K562 (cell line): ENCODE measurements around the gene TMPO. TPM values are rescaled to one million over a fixed set of nuclear protein-coding genes. Genes with fewer than 3 reads are reported as not detected.

Source experiments
- ETV5 ChIP-seq: sonication (generic); formaldehyde crosslinking; IDR thresholded peaks from 2 replicates; pipeline ENCODE4 v1.4.0; 2020; ENCODE audit warnings: low read depth, mild to moderate bottlenecking, missing genetic modification reagents
- FOXP1 ChIP-seq: sonication (generic); formaldehyde crosslinking; IDR thresholded peaks from 2 replicates; pipeline ENCODE4 v1.8.0; 2022; ENCODE audit warnings: mild to moderate bottlenecking, missing genetic modification reagents
- GABPA ChIP-seq: fragments of 200-800 bp; sonication (Bioruptor generic); conservative IDR thresholded peaks from 2 replicates; pipeline ENCODE4 v1.6.1; 2016; ENCODE audit warnings: low read depth, missing genetic modification characterization, missing compliant biosample characterization
- HMGN3 ChIP-seq: IDR thresholded peaks from 2 replicates; pipeline ENCODE4 v1.6.1; 2011; ENCODE audit warnings: borderline replicate concordance, low read depth, mild to moderate bottlenecking, mixed read lengths, low read length; ENCODE audit not compliant: insufficient read length; ENCODE audit errors: extremely low read depth
- KDM1A ChIP-seq, 2 experiments: fragments of 450-650 bp; IDR thresholded peaks; 2 replicates each; pipeline ENCODE4 v1.6.1; 2016; ENCODE audit warnings: mild to moderate bottlenecking in 2 of 2
- MAFG ChIP-seq: fragments of 450-650 bp; conservative IDR thresholded peaks from 2 replicates; pipeline ENCODE4 v1.6.1; 2016; ENCODE audit warnings: missing genetic modification characterization, missing compliant biosample characterization
- PREB ChIP-seq: sonication (generic); formaldehyde crosslinking; IDR thresholded peaks from 2 replicates; pipeline ENCODE4 v1.8.1; 2023; ENCODE audit warnings: mild to moderate bottlenecking, missing genetic modification reagents
- SMAD4 ChIP-seq: fragments of 250-450 bp; sonication (Bioruptor Pico); conservative IDR thresholded peaks from 2 replicates; pipeline ENCODE4 v1.8.0; 2021; ENCODE audit warnings: inconsistent platforms, mild to moderate bottlenecking, moderate library complexity
- SP2 ChIP-seq: IDR thresholded peaks from 2 replicates; pipeline ENCODE4 v1.6.1; 2011; ENCODE audit warnings: mild to moderate bottlenecking, low read depth, low read length, moderate library complexity; ENCODE audit not compliant: poor library complexity, severe bottlenecking; ENCODE audit errors: extremely low read depth
- SREBF1 ChIP-seq: fragments of 150-350 bp; IDR thresholded peaks from 2 replicates; pipeline ENCODE4 v1.6.1; 2014; ENCODE audit warnings: antibody characterized with exemption, low read depth, low read length, borderline replicate concordance
- SRSF9 ChIP-seq: fragments of 200-400 bp; formaldehyde crosslinking; IDR thresholded peaks from 2 replicates; pipeline ENCODE4 v1.6.1; 2017; ENCODE audit warnings: low read depth, low read length, borderline replicate concordance
- ZKSCAN3 ChIP-seq: fragments of 250-450 bp; sonication (Bioruptor Pico); IDR thresholded peaks from 2 replicates; pipeline ENCODE4 v1.4.0; 2020
- ZNF165 ChIP-seq: fragments of 250-450 bp; sonication (Bioruptor Pico); IDR thresholded peaks from 2 replicates; pipeline ENCODE4 v1.4.0; 2020; ENCODE audit warnings: borderline replicate concordance
- polyA plus RNA-seq, 8 experiments: library from polyadenylated mRNA; depleted of rRNA in 4 of 8; stranded (reverse) in 5 of 8; unstranded in 3 of 8; fragments of >200 nt; fragmentation: Nextera tagmentation in 2 of 8; fragmentation: Illumina TruSeq in 1 of 8; extraction: Ambion mirVana in 2 of 8; extraction: Trizol in 1 of 8; gene quantifications; 2 replicates each; pipeline versions ENCODE4 v1.2.1 to v1.2.3, GENCODE V29; 2011 to 2014; ENCODE audit warnings: inconsistent platforms in 1 of 8, missing spikeins in 1 of 8
- total RNA-seq, 7 experiments: library from RNA; depleted of rRNA in 6 of 7; stranded (reverse); fragments of >200 nt in 6 of 7; fragmentation: Illumina TruSeq in 2 of 7; extraction: Trizol in 2 of 7; gene quantifications; 2 replicates each; pipeline versions ENCODE4 v1.2.1 to v1.2.3, GENCODE V29; 2011 to 2021; ENCODE audit warnings: low replicate concordance in 1 of 7
- TF ChIP-seq, protein P1 (sequence below), 2 experiments: fragments of 450-650 bp; formaldehyde crosslinking in 1 of 2; IDR thresholded peaks; 2 replicates each; pipeline versions ENCODE4 v1.4.0 to v1.6.1; 2014 to 2020; ENCODE audit warnings: mild to moderate bottlenecking in 2 of 2, borderline replicate concordance in 1 of 2, low read depth in 1 of 2
- TF ChIP-seq, protein P2 (sequence below): fragments of 200-800 bp; sonication (Bioruptor generic); IDR thresholded peaks from 2 replicates; pipeline ENCODE4 v1.6.1; 2017; ENCODE audit warnings: missing genetic modification characterization, missing compliant biosample characterization

The TMPO gene
- total and polyA plus RNA-seq, 9 of the 15 experiments (the other 6 are each of a cell fraction or from before 2014, with no cell fraction given): 62.1 to 263 (median 182) TPM

DNA sequence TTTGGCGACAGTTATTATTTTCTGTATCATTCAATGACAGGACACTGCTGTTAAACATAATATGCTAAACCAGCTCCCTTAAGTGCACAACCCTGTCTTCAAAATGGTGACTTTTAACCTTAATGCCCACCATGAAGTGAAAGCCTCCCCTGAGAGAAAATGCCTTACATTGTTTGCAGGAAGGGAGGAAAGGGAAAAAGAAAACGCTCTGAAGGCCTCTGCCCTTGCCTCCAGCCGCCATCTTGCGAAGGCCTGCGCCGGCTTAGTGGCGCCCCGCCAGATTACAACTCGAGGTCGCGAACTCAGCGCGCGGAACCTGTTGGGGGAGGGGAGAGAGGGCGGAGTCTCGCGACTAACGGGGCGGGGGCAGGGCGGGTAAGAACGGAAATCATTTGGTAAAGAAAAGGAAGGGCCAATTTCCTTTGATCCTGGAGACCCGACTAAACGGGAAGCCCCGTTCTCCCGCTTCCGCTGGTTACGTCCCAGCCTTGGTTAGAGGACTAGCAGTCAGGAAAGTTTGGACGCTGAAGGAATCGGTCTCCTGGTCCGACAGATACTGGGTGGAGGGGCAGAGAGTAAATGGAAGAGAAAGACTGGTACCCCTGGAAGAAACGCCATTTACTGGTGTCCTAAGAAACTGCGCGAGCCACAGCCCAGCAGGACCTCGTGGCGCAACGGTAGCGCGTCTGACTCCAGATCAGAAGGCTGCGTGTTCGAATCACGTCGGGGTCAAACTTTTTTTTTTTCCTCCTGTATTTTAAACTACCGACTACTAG, 11.6 kb upstream of the TMPO start (continued):
- TF ChIP-seq, protein P1, sequence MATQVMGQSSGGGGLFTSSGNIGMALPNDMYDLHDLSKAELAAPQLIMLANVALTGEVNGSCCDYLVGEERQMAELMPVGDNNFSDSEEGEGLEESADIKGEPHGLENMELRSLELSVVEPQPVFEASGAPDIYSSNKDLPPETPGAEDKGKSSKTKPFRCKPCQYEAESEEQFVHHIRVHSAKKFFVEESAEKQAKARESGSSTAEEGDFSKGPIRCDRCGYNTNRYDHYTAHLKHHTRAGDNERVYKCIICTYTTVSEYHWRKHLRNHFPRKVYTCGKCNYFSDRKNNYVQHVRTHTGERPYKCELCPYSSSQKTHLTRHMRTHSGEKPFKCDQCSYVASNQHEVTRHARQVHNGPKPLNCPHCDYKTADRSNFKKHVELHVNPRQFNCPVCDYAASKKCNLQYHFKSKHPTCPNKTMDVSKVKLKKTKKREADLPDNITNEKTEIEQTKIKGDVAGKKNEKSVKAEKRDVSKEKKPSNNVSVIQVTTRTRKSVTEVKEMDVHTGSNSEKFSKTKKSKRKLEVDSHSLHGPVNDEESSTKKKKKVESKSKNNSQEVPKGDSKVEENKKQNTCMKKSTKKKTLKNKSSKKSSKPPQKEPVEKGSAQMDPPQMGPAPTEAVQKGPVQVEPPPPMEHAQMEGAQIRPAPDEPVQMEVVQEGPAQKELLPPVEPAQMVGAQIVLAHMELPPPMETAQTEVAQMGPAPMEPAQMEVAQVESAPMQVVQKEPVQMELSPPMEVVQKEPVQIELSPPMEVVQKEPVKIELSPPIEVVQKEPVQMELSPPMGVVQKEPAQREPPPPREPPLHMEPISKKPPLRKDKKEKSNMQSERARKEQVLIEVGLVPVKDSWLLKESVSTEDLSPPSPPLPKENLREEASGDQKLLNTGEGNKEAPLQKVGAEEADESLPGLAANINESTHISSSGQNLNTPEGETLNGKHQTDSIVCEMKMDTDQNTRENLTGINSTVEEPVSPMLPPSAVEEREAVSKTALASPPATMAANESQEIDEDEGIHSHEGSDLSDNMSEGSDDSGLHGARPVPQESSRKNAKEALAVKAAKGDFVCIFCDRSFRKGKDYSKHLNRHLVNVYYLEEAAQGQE (IDR thresholded peaks at IDR 0.05; ENCODE audit: borderline replicate concordance): no peak; the same call in 1 of the 2 replicates
- TF ChIP-seq, protein P1 (CRISPR knock-in tag; IDR thresholded peaks at IDR 0.05; ENCODE audit: low read depth): 0 out of 2 replicates have a peak, but pooled peaks have one; percentile 17
- TF ChIP-seq HMGN3: no peak
- peak; percentile 58 for TF ChIP-seq GABPA
- 0 out of 2 replicates have a peak, but pooled peaks have one; percentile 8 for TF ChIP-seq MAFG (tag)
- no peak for TF ChIP-seq ETV5 (CRISPR knock-in tag)
- peak; percentile 66; the same call in 1 of the 2 replicates for TF ChIP-seq FOXP1 (CRISPR knock-in tag)
- no peak for TF ChIP-seq SP2
- TF ChIP-seq SREBF1: peak; percentile 78; the same call in 1 of the 2 replicates
- TF ChIP-seq KDM1A (IDR thresholded peaks at IDR 0.05): peak in 1 of 2 experiments; percentile 35; a peak in 2 of 4 replicates
- TF ChIP-seq SMAD4 (CRISPR knock-in tag): no peak; the same call in 1 of the 2 replicates
- no peak for TF ChIP-seq ZNF165
- TF ChIP-seq ZKSCAN3 (CRISPR knock-in tag): no peak
- peak; percentile 76 for TF ChIP-seq PREB (CRISPR knock-in tag)
- TF ChIP-seq SRSF9: no peak
- TF ChIP-seq, protein P2, sequence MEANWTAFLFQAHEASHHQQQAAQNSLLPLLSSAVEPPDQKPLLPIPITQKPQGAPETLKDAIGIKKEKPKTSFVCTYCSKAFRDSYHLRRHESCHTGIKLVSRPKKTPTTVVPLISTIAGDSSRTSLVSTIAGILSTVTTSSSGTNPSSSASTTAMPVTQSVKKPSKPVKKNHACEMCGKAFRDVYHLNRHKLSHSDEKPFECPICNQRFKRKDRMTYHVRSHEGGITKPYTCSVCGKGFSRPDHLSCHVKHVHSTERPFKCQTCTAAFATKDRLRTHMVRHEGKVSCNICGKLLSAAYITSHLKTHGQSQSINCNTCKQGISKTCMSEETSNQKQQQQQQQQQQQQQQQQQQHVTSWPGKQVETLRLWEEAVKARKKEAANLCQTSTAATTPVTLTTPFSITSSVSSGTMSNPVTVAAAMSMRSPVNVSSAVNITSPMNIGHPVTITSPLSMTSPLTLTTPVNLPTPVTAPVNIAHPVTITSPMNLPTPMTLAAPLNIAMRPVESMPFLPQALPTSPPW (CRISPR knock-in tag): peak; percentile 80
